ENCODE measurements around the gene ANKRD39. TPM values are rescaled to one million over a fixed set of nuclear protein-coding genes. Genes with fewer than 3 reads are reported as not detected.
A peak's percentile ranks its signal among the peaks of the same experiment; 100 is the strongest.

The ANKRD39 gene
- total RNA-seq, 1 experiment from 2014 or later = 29.4 TPM

GRCh38 chr2:96867756-96868554 is 10.1 kb upstream of the ANKRD39 start:
- ChIA-PET POLR2A (ENCODE audit: unreplicated experiment) (no interaction called here), CTCF (interaction anchor here (0.6 to 1.7 kb wide), 6 partner anchors 10 to 1523 kb away, joined by 3 to 18 read pairs (median 4); partner anchors contain the start of gene ANKRD39)
- peak overlapping the region; percentile 91 for H3K9ac ChIP-seq (ENCODE audit: low read length)
- H3K9me2 ChIP-seq (replicated peaks; ENCODE audit: low read length) = no peaks in the 10 kb centered on the region
- H4K20me1 ChIP-seq (ENCODE audit: low read length) = no peaks in the 10 kb centered on the region
- intact Hi-C loops (cut with micrococcal nuclease) = loop anchor here (5.0 kb wide), 1 partner anchor 244 kb away; the partner anchor contains the start of gene ANKRD36
- DNase-seq (no peak), ATAC-seq (no peak)
- H2AFZ ChIP-seq (ENCODE audit: low read length) = peak overlapping the region; percentile 98
- no peaks in the 10 kb centered on the region for H3K9me3 ChIP-seq (ENCODE audit: low read length)
- TF ChIP-seq EZH2 (IDR thresholded peaks at IDR 0.05; ENCODE audit: low read length, unreplicated experiment) (no peak), CTCF (conservative IDR thresholded peaks at IDR 0.05; ENCODE audit: low read depth, low read length) (no peak), EZH2phosphoT487 (IDR thresholded peaks at IDR 0.05; ENCODE audit: borderline replicate concordance, low read length) (no peak)
- peaks cover 23% of the 10 kb centered on the region for H3K4me1 ChIP-seq (ENCODE audit: insufficient read depth, low read length)
- peak overlapping the region; percentile 98 for H3K4me2 ChIP-seq (ENCODE audit: low read length)
- H3K36me3 ChIP-seq (ENCODE audit: low read depth, low read length) = peaks cover 25% of the 10 kb centered on the region; the same call in 1 of the 2 replicates
- H3K27ac ChIP-seq (ENCODE audit: low read length) = peak overlapping the region; percentile 38; the same call in 1 of the 2 replicates
- no peaks in the 10 kb centered on the region for H3K27me3 ChIP-seq (ENCODE audit: low read length)
- BruUV-seq (replicated peaks) = TSS peak; percentile 52
- H3F3A ChIP-seq (ENCODE audit: low read length, unreplicated experiment) = no peaks in the 10 kb centered on the region
- H3K4me3 ChIP-seq (ENCODE audit: low read length) = peak overlapping the region; percentile 97
- H3K79me2 ChIP-seq (ENCODE audit: low read length) = peaks cover 35% of the 10 kb centered on the region

GRCh38 chr2:96866986-96867755 is 9.4 kb upstream of the ANKRD39 start:
- Histone ChIP-seq H3F3A (ENCODE audit: low read length, unreplicated experiment) (no peaks in the 10 kb centered on the region), H3K4me3 (ENCODE audit: low read length) (peak overlapping the region; percentile 97), H3K27me3 (ENCODE audit: low read length) (no peaks in the 10 kb centered on the region), H3K36me3 (ENCODE audit: low read depth, low read length) (peaks cover 25% of the 10 kb centered on the region; the same call in 1 of the 2 replicates), H3K9me2 (replicated peaks; ENCODE audit: low read length) (no peaks in the 10 kb centered on the region), H3K4me2 (ENCODE audit: low read length) (peak overlapping the region; percentile 98), H3K4me1 (ENCODE audit: insufficient read depth, low read length) (peaks cover 18% of the 10 kb centered on the region), H3K9ac (ENCODE audit: low read length) (peak overlapping the region; percentile 91), H3K9me3 (ENCODE audit: low read length) (no peaks in the 10 kb centered on the region), H3K27ac (ENCODE audit: low read length) (no peak overlapping the region), H2AFZ (ENCODE audit: low read length) (no peak overlapping the region), H4K20me1 (ENCODE audit: low read length) (no peaks in the 10 kb centered on the region), H3K79me2 (ENCODE audit: low read length) (peaks cover 35% of the 10 kb centered on the region)
- TF ChIP-seq CTCF (conservative IDR thresholded peaks at IDR 0.05; ENCODE audit: low read depth, low read length) = no peak
- no peak for TF ChIP-seq EZH2phosphoT487 (IDR thresholded peaks at IDR 0.05; ENCODE audit: borderline replicate concordance, low read length)
- TF ChIP-seq EZH2 (IDR thresholded peaks at IDR 0.05; ENCODE audit: low read length, unreplicated experiment) = no peak
- POLR2A ChIA-PET (ENCODE audit: unreplicated experiment) = no interaction called here
- ATAC-seq (no peak), DNase-seq (no peak)
- intact Hi-C loops (cut with micrococcal nuclease) = loop anchor here (5.0 kb wide), 1 partner anchor 245 kb away; the partner anchor contains the start of gene ANKRD36
- CTCF ChIA-PET = no interaction called here
- BruUV-seq (replicated peaks) = no TSS peak

Data from PC-3 (cell line).